K562 (cell line): ENCODE measurements around the gene PCDH9. TPM values are rescaled to one million over a fixed set of nuclear protein-coding genes. Genes with fewer than 3 reads are reported as not detected.

ENCODE experiments used
- ATAC-seq: fragments of 200-7000 bp; cut with Tn5 transposase; 3 replicates; pipeline ENCODE4 v1.9.1; 2020; ENCODE audit warnings: moderate library complexity
- BruUV-seq: library from RNA; stranded (reverse); fragments of 400-500 nt; replicated peaks from 2 replicates; lab custom pipeline; 2021; lab: Mats Ljungman, UMichigan
- CTCF ChIA-PET: fragments of 300-600 bp; formaldehyde crosslinking; extraction: SDS; loops from one replicate; lab custom pipeline; 2021; ENCODE audit warnings: low intra/inter-chr PET ratio; lab: Yijun Ruan, JAX
- POLR2A ChIA-PET: fragments of 300-600, 350-650 bp; sonication (Branson Sonifier 250); formaldehyde crosslinking; extraction: SDS; loops from one replicate; lab custom pipeline; 2021; ENCODE audit warnings: antibody characterized with exemption, inconsistent platforms; lab: Yijun Ruan, JAX
- DNase-seq, 4 experiments: peaks; one replicate each; pipeline versions ENCODE4 v3.0.0 to v3.0.0-alpha.2; 2011 to 2018; ENCODE audit warnings: low spot score in 3 of 4, mixed read lengths in 3 of 4; ENCODE audit errors: extremely low read depth in 1 of 4
- FAIRE-seq: peaks from 2 replicates; lab custom pipeline; 2011; peaks lifted over from hg19 to GRCh38; lab: Jason Lieb, UNC
- H2AFZ ChIP-seq: 2 replicates; pipeline ENCODE4 v1.6.0; 2011; ENCODE audit warnings: low read depth, low read length, control low read depth, inconsistent platforms
- H3K27ac ChIP-seq: fragments of 200-600 bp; 3 replicates; pipeline ENCODE4 v1.8.0; 2011; ENCODE audit warnings: low read depth, mild to moderate bottlenecking, control low read depth, inconsistent platforms, low read length, moderate library complexity, mixed read lengths; ENCODE audit errors: extremely low read depth
- H3K27me3 ChIP-seq, 2 experiments: fragments of 300-600 bp in 1 of 2; 2 replicates in 1 of 2; 3 replicates in 1 of 2; pipeline versions ENCODE4 v1.6.0 to v1.8.0; 2011; ENCODE audit warnings: inconsistent platforms in 2 of 2, low read length in 2 of 2, mild to moderate bottlenecking in 1 of 2, mixed read lengths in 1 of 2, moderate library complexity in 1 of 2; ENCODE audit not compliant: control insufficient read depth in 2 of 2, insufficient read depth in 2 of 2
- H3K36me3 ChIP-seq: fragments of 300-600 bp; 3 replicates; pipeline ENCODE4 v1.8.0; 2011; ENCODE audit warnings: mild to moderate bottlenecking, low read length, inconsistent platforms; ENCODE audit not compliant: control insufficient read depth, insufficient read depth
- H3K4me1 ChIP-seq, 2 experiments: fragments of 200-600 bp in 1 of 2; replicated peaks in 1 of 2; 2 replicates in 1 of 2; 3 replicates in 1 of 2; pipeline versions ENCODE4 v1.5.1 to v1.8.0; 2011; ENCODE audit warnings: inconsistent platforms in 2 of 2, low read length in 2 of 2, mild to moderate bottlenecking in 1 of 2, mixed read lengths in 1 of 2, moderate library complexity in 1 of 2; ENCODE audit not compliant: control insufficient read depth in 2 of 2, insufficient read depth in 2 of 2
- H3K4me2 ChIP-seq: 2 replicates; pipeline ENCODE4 v1.6.1; 2011; ENCODE audit warnings: low read length, control low read depth, inconsistent platforms, mixed read lengths; ENCODE audit not compliant: insufficient read depth
- H3K4me3 ChIP-seq: fragments of 200-600 bp; sonication (generic), shearing (Covaris generic); 2 replicates; pipeline ENCODE4 v1.5.1; 2016; ENCODE audit warnings: control low read depth, inconsistent platforms
- H3K79me2 ChIP-seq: fragments of 200-600 bp; 3 replicates; pipeline ENCODE4 v1.8.0; 2011; ENCODE audit warnings: low read length, inconsistent platforms; ENCODE audit not compliant: control insufficient read depth, insufficient read depth
- H3K9ac ChIP-seq, 2 experiments: 2 replicates each; pipeline versions ENCODE4 v1.6.0 to v1.6.1; 2011; ENCODE audit warnings: low read depth in 2 of 2, low read length in 2 of 2, control low read depth in 1 of 2, inconsistent platforms in 1 of 2, mild to moderate bottlenecking in 1 of 2, mixed read lengths in 1 of 2; ENCODE audit not compliant: insufficient read depth in 1 of 2
- H3K9me1 ChIP-seq: one replicate; pipeline ENCODE4 v1.6.0; 2011; ENCODE audit warnings: inconsistent platforms, mild to moderate bottlenecking, low read length, moderate library complexity; ENCODE audit not compliant: control insufficient read depth, insufficient read depth
- H3K9me3 ChIP-seq: replicated peaks from 2 replicates; pipeline ENCODE4 v1.5.1; 2011; ENCODE audit warnings: low read depth, low read length, inconsistent platforms; ENCODE audit not compliant: control insufficient read depth, insufficient read depth
- H4K20me1 ChIP-seq: replicated peaks from 2 replicates; pipeline ENCODE4 v1.6.1; 2011; ENCODE audit warnings: low read length, inconsistent platforms, mixed read lengths; ENCODE audit not compliant: control insufficient read depth, insufficient read depth
- BMI1 ChIP-seq: fragments of 150-350 bp; IDR thresholded peaks from 2 replicates; pipeline ENCODE4 v1.6.1; 2014; ENCODE audit warnings: low read length
- CHD4 ChIP-seq: fragments of 200-600 bp; sonication (generic); IDR thresholded peaks from 3 replicates; pipeline ENCODE4 v1.6.1; 2012; ENCODE audit warnings: low read depth, mild to moderate bottlenecking, mixed read lengths, low read length, inconsistent platforms; ENCODE audit not compliant: insufficient read depth, insufficient replicate concordance, poor library complexity, severe bottlenecking
- E2F3 ChIP-seq: fragments of 250-450 bp; sonication (Bioruptor Pico); IDR thresholded peaks from 2 replicates; pipeline ENCODE4 v1.4.0; 2020; ENCODE audit warnings: mild to moderate bottlenecking
- FIP1L1 ChIP-seq: fragments of 200-400 bp; formaldehyde crosslinking; IDR thresholded peaks from 2 replicates; pipeline ENCODE4 v1.6.1; 2018; ENCODE audit warnings: mild to moderate bottlenecking, low read depth, low read length; ENCODE audit not compliant: poor library complexity, severe bottlenecking
- GATA2 ChIP-seq: sonication (generic); formaldehyde crosslinking; IDR thresholded peaks from 2 replicates; pipeline ENCODE4 v1.4.0; 2020; ENCODE audit warnings: mild to moderate bottlenecking, missing genetic modification reagents
- HDAC2 ChIP-seq: fragments of 450-650 bp; IDR thresholded peaks from 2 replicates; pipeline ENCODE4 v1.6.1; 2016; ENCODE audit warnings: mild to moderate bottlenecking
- NFXL1 ChIP-seq: fragments of 450-650 bp; formaldehyde crosslinking; IDR thresholded peaks from 2 replicates; pipeline ENCODE4 v1.4.0; 2021; ENCODE audit warnings: mild to moderate bottlenecking
- NR3C1 ChIP-seq: sonication (generic); formaldehyde crosslinking; IDR thresholded peaks from 2 replicates; pipeline ENCODE4 v1.8.1; 2022; ENCODE audit warnings: missing genetic modification reagents
- PTBP1 ChIP-seq: fragments of 200-400 bp; formaldehyde crosslinking; IDR thresholded peaks from 2 replicates; pipeline ENCODE4 v1.6.1; 2017; ENCODE audit warnings: low read depth, low read length
- SMAD3 ChIP-seq: fragments of 450-650 bp; formaldehyde crosslinking; conservative IDR thresholded peaks from 2 replicates; pipeline ENCODE4 v1.4.0; 2020; ENCODE audit warnings: mild to moderate bottlenecking
- TARDBP ChIP-seq: fragments of 450-650 bp; IDR thresholded peaks from 2 replicates; pipeline ENCODE4 v1.6.1; 2016
- ZKSCAN1 ChIP-seq: fragments of 150-350 bp; IDR thresholded peaks from 2 replicates; pipeline ENCODE4 v1.6.1; 2016; ENCODE audit warnings: low read depth, low read length
- ZNF436 ChIP-seq: fragments of 250-450, 450-650 bp; sonication (Bioruptor Pico); formaldehyde crosslinking; IDR thresholded peaks from 2 replicates; pipeline ENCODE4 v1.7.0; 2020; ENCODE audit warnings: mild to moderate bottlenecking
- WGBS: fragments of 100-300 bp; shearing (Covaris generic); methylation state at CpG from one replicate; pipeline ENCODE4 v1.1.6; 2016; ENCODE audit warnings: low coverage, mixed read lengths; ENCODE audit not compliant: insufficient coverage; ENCODE audit errors: missing lambda C conversion rate; 5-methylcytosine and 5-hydroxymethylcytosine counted together
- in situ Hi-C: fragments of 300-500 bp; cut with MboI; formaldehyde crosslinking; loops from 4 replicates; pipeline ENCODE4 v1.15.0; 2018; ENCODE audit warnings: inconsistent platforms, mixed read lengths
- intact Hi-C: fragments of 100-400 bp; cut with micrococcal nuclease; formaldehyde crosslinking; loops from 2 replicates; pipeline ENCODE4 v1.14.2; 2022
- polyA plus RNA-seq, 8 experiments: library from polyadenylated mRNA; depleted of rRNA in 4 of 8; stranded (reverse) in 5 of 8; unstranded in 3 of 8; fragments of >200 nt; fragmentation: Nextera tagmentation in 2 of 8; fragmentation: Illumina TruSeq in 1 of 8; extraction: Ambion mirVana in 2 of 8; extraction: Trizol in 1 of 8; gene quantifications; 2 replicates each; pipeline versions ENCODE4 v1.2.1 to v1.2.3, GENCODE V29; 2011 to 2014; ENCODE audit warnings: inconsistent platforms in 1 of 8, missing spikeins in 1 of 8
- total RNA-seq, 7 experiments: library from RNA; depleted of rRNA in 6 of 7; stranded (reverse); fragments of >200 nt in 6 of 7; fragmentation: Illumina TruSeq in 2 of 7; extraction: Trizol in 2 of 7; gene quantifications; 2 replicates each; pipeline versions ENCODE4 v1.2.1 to v1.2.3, GENCODE V29; 2011 to 2021; ENCODE audit warnings: low replicate concordance in 1 of 7
- TF ChIP-seq, protein P1 (sequence below): sonication (generic); formaldehyde crosslinking; IDR thresholded peaks from 2 replicates; pipeline ENCODE4 v1.8.0; 2022; ENCODE audit warnings: missing genetic modification reagents, mild to moderate bottlenecking, borderline replicate concordance

The PCDH9 gene
- total and polyA plus RNA-seq, 9 of the 15 experiments (the other 6 are each of a cell fraction or from before 2014, with no cell fraction given), result 1.1 to 6.7 (median 4.9) TPM

DNA sequence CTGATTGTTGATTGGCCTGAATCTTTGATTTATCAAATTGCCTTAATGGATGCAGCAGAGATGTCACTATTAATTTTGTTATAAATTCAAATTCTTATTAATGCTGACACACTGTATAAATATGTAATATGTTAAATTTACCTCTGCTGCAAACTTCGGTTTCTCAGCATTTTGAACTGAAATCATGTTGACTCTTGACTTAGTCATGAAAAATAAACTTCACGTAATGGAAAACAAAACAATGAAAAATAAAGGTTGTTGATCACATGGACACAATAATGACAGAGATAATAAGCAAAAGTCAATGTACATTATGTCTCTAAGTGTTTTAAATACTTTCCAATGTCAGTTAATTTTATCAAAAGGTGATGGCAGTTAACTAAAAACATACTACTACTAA lies 827.6 kb downstream of the PCDH9 start:
- no peak overlapping the region for H3K4me2 ChIP-seq
- H3K79me2 ChIP-seq, result no peaks in the 10 kb centered on the region
- no peaks in the 10 kb centered on the region for H3K36me3 ChIP-seq
- ATAC-seq, result no peak
- BruUV-seq, result no TSS peak
- no peak for FAIRE-seq
- H3K27me3 ChIP-seq, result no peaks in the 10 kb centered on the region
- in situ Hi-C loops (no loop called here), intact Hi-C loops (no loop called here)
- H3K4me3 ChIP-seq, result no peak overlapping the region
- WGBS, result 24% methylated on average over 2 of the region's 2 CpGs
- H3K9me1 ChIP-seq, result no peaks in the 10 kb centered on the region
- no peak for DNase-seq
- H3K9ac ChIP-seq, result no peak overlapping the region
- no peak overlapping the region for H3K27ac ChIP-seq
- TF ChIP-seq, protein P1, sequence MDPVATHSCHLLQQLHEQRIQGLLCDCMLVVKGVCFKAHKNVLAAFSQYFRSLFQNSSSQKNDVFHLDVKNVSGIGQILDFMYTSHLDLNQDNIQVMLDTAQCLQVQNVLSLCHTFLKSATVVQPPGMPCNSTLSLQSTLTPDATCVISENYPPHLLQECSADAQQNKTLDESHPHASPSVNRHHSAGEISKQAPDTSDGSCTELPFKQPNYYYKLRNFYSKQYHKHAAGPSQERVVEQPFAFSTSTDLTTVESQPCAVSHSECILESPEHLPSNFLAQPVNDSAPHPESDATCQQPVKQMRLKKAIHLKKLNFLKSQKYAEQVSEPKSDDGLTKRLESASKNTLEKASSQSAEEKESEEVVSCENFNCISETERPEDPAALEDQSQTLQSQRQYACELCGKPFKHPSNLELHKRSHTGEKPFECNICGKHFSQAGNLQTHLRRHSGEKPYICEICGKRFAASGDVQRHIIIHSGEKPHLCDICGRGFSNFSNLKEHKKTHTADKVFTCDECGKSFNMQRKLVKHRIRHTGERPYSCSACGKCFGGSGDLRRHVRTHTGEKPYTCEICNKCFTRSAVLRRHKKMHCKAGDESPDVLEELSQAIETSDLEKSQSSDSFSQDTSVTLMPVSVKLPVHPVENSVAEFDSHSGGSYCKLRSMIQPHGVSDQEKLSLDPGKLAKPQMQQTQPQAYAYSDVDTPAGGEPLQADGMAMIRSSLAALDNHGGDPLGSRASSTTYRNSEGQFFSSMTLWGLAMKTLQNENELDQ (CRISPR knock-in tag), result no peak
- no peak for TF ChIP-seq SMAD3
- TF ChIP-seq NFXL1 (CRISPR knock-in tag), result no peak
- TF ChIP-seq TARDBP, result no peak
- TF ChIP-seq NR3C1 (CRISPR knock-in tag), result no peak
- TF ChIP-seq CHD4, result no peak
- TF ChIP-seq E2F3, result no peak
- no peak for TF ChIP-seq FIP1L1
- no peak for TF ChIP-seq HDAC2
- no peak for TF ChIP-seq ZKSCAN1
- no peak for TF ChIP-seq BMI1
- no peak for TF ChIP-seq ZNF436
- no peak for TF ChIP-seq GATA2
- TF ChIP-seq PTBP1, result no peak
- no peaks in the 10 kb centered on the region for H4K20me1 ChIP-seq
- POLR2A ChIA-PET, result no interaction called here
- CTCF ChIA-PET, result no interaction called here
- H3K4me1 ChIP-seq, result no peaks in the 10 kb centered on the region
- no peak overlapping the region for H2AFZ ChIP-seq
- H3K9me3 ChIP-seq, result no peaks in the 10 kb centered on the region
